CMK (cell line): ENCODE data around the gene CCSER1.
"Not testable (repeated sequence)": the region's sequence is repeated elsewhere in the genome, so short reads cannot be mapped to it uniquely, and the experiment has no call there.

Source experiments
- DNase-seq: peaks from one replicate; pipeline ENCODE4 v3.0.0-alpha.2; 2010; ENCODE audit warnings: low read depth

CCSER1 gene

DNA sequence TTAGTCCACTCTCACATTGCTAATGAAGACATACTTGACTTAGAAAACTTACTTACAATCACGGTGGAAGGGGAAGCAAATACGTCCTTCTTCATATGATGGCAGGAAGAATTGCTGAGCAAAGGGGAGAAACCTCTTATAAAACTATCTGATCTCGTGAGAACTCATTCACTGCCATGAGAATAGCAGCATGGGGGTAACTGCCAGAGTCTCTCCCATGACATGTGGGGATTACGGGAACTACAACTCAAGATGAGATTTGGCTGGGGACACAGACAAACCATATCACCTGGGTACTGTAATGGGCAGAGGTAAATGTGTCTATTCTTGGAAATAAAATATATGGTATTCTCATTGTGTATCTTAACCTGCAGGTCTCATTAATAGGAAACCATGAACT, 1464.9 kb downstream of the CCSER1 start:
- no peak for DNase-seq

DNA sequence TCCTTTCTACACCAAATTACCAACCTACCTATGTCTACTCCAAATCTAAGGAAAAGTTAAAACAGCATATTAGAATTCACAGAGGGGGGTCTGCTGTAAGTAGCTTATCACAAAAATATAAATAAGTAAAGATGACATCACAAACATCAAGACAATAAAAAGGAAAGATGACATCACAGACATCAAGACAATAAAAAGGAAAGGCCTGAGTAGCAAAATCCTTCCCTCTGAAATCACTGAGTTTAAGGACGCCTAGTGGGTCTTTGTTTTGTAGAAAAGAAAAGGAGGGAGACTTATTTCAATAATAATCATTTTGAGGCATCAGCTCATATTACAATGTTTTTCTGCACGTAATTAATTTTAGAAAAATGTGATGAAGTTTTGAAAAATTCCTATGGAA, 1469.5 kb downstream of the CCSER1 start:
- no peak for DNase-seq

DNA sequence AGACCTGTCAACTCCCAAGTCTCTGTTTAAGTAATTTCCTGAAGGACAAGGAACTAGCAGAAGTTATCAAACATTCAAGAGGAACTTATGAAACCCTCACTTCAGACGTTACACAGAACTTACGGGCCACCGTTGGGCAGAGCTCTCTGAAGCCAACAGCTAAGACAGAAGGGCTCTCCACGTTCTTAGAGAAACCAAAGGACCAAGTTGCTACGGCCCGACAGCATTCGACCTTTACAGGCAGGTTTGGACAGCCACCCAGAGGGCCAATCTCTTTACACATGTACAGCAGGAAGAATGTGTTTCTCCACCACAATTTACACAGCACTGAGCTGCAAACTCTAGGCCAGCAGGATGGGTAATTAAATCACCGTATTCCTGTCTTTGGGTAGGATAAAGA, 1471.5 kb downstream of the CCSER1 start:
- no peak for DNase-seq

DNA sequence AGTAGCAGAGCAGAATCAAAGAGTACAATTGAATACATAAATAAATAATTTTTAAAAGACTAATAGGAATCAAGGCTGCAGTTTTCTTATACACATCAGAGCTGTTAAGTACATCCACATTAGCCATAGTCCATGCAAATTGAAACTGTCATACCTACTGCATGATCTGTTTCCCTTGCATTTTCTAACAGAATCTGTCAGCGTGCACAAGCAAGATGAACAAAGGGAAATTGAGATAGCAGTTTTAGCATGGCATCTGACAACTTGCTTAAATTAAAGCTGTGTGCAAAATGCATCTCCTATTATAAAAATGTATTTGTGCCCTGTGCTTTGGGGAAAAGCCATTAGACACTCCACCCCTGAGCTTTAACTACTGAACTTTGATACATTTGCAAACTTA, 1473.1 kb downstream of the CCSER1 start:
- no peak for DNase-seq

DNA sequence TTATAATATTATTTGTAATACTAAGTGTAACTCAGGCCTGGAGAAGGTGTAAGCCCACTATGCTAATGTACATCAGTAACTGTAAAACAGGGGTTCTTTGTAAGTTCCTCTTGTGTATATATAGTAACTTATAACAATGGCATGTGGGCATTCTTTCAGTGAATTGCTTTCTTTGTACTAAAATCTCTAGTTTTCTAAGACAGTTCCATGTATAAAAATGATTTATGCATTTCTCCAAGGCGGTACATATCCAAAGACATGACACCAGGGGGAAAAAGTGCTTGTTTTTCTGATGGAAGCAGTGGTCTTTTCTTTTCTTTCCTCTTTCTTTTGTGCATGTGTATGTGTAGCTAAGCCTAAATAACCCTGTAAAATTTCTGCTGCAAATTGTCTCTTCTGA, 1474.2 kb downstream of the CCSER1 start:
- DNase-seq = no peak

DNA sequence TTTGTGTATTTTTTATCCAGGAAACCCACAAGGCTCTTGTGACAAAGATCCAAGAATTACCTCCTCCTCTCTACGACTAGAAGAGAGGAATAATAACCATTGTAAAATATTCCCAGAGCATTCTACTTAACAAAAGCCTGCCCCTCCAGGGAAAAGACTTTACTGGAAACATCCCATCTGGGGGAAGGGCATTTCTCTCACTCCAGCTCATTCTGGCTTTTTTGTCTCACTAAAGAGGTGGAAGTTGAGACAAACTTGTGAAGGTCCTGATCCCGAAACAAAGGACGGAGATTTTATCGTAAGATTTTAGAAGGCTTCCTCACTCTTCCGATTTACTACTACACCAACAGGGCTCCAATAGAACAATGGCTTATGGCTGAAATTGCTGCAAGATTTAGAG, 1484.6 kb downstream of the CCSER1 start:
- DNase-seq = no peak

DNA sequence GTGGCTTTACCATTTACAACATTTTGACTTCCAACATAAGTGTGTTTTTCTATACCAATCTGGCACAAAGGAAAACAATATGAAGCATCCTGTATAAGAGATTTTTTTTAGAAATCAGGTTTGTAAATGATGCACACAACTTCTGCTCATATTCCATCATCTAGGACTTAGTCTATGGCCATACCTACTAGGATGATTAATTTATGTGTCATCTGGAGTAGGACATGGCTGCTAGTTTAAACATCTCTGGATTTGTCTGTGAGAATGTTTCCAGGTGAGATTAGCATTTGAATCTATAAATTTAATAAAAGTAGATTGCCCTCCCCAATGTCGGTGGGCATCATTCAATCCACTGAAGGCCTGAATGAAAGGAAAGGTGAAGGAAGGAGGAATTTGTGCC, 1493.8 kb downstream of the CCSER1 start:
- no peak for DNase-seq

DNA sequence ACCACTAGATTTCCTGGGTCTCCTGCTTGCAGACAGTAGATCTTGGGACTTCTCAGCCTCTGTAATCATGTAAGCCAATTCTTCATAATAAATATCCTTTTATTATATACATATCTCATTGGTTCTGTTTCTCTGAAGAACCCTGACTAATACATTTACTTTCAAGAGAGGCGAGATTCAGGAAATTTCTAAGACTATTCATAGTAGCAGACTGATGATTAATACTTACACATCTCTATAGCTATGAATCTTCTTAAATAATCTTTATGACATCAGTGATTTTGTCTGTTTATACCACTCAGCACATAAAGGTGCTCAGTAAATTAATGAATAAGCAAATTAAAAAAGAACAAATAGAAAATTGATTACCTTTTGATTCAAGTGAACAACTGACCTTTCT, 1494.3 kb downstream of the CCSER1 start:
- DNase-seq = no peak

DNA sequence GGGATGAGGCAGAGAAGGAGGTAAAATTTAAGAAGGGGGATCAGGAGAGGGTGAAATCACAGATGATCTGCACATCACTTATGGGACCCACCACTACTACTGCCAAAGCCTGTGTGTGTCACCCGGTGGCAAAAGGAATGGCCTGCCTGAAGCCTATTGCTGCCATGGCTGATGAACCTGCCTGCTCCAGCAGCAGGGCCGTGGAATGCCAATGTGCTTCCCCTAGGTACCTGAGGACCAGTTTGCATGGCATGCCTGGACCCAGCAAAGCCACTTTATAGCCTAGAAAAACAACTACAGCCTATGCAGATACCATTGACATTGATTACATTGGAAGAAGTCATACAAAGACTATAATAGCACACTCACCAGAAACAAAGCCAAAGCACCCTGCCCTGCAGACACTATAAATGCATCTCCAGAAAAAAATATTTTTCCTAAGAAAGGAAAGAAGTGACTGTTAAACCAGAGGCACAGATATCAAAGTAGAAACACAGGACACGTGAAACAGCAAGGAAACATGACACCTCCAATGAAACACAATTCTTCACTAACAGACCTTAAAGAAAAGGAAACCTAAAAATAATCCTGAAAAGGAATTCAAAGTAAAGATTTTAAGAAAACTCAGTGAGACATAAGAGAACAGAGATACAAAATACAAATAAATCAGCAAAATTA, 1495.9 kb downstream of the CCSER1 start:
- DNase-seq = no peak

DNA sequence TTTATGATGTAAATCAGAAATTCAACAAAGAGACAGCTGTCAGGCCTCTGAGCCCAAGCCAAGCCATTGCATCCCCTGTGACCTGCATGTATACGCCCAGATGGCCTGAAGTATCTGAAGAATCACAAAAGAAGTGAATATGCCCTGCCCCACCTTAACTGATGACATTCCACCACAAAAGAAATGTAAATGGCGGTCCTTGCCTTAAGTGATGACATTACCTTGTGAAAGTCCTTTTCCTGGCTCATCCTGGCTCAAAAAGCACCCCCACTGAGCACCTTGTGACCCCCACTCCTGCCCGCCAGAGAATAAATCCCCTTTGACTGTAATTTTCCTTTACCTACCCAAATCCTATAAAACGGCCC, 1496.4 kb downstream of the CCSER1 start:
- DNase-seq = not testable (repeated sequence)

DNA sequence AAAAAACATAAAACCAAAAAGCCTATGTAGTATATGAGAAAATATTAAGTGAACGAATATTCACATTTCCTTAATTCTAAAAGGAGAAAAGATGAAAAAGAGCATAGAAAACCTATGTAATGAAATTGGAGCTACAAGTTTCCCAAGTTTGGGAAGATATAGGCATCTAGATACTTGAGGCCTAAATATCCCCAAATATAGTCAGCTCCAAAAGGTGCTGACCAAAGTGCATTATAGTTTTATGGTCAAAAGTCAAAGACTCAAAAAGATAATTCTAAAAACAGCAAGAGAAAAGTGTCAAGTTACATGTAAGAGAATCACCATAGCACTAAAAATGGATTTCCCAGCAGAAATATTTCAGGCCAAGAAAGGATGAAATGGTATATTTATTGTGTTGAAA, 1502.9 kb downstream of the CCSER1 start:
- DNase-seq = no peak

DNA sequence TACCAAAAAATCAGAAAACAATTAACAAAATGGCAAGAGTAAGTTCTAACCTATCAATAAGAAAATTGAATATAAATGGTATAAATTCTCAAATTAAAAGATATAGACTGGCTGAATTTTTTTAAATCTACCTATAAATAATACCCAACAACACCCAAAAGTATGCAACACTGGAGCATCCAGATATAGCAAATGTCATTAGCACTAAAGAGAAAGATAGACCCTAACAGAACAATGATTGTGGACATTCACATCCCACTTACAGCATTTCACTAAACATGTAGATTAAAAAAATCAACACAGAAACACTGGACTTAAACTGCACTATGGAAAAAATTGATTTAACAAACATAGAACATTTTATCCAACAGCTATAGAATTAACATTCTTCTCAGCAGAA, 1503.6 kb downstream of the CCSER1 start:
- no peak for DNase-seq

DNA sequence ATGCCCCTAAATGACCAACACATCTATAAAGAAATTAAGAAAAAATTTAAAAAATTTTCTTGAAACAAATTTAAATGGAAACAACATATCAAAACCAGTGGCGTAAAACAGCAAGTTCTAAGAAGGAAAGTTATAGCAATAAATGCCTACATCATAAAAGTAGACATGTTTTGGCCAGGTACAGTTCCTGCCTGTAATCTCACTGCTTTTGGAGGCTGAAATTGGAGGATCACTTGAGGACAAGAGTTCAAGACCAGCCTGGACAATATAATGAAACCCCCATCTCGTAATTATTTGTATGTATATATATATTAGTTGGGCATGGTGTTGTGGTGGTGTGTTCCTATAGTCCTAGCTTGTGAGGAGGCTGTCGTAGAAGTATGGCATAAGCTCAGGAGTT, 1504.1 kb downstream of the CCSER1 start:
- DNase-seq = no peak

DNA sequence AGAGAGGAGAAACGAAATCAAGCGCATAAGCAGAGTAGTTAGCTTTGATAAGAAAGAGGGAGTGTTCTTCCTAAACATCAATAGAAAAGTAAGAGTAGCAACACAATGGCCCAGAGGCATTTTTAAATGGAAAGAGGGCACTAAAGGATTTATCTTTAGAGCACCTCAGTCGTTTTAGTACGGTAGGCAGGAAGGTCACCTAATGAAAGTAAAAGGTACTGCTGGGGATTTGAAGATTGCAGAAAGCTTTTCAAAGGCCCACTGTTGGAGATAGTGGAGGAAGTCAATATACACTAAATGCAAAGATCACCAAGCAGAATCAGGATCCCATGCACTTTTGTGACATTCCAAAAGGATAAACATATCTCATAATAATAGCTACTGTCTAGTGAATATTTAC, 1508.9 kb downstream of the CCSER1 start:
- DNase-seq = no peak
